Measurements from ENCODE around the gene MYO1B. TPM values are rescaled to one million over a fixed set of nuclear protein-coding genes. Genes with fewer than 3 reads are reported as not detected.

MYO1B gene
- total RNA-seq, 6 experiments from 2014 or later: 214 to 254 (median 236) TPM

DNA sequence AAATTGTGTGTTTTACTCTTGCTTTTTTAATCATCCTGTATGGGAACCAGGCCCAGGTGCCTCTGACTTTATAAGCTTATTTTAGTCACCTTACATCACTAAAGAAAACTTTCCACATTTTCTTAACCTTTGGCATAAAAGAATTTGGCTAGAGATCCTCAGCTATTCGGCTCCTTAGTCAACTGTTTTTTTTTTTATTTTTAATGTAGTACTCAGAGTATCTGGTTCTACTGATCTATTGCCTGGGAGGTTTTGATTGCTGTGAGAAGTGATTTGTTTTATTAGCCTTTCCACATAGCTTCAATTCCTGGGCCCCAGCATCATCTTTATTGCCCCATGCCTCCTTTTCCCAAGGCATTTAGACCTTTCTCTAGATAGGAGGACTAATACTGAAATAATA is 121.0 kb downstream of the MYO1B start:
- H3K4me3 Mint-ChIP-seq: peak overlapping the region; percentile 20
- peak; percentile 81 for DNase-seq
- TF ChIP-seq, protein P1, sequence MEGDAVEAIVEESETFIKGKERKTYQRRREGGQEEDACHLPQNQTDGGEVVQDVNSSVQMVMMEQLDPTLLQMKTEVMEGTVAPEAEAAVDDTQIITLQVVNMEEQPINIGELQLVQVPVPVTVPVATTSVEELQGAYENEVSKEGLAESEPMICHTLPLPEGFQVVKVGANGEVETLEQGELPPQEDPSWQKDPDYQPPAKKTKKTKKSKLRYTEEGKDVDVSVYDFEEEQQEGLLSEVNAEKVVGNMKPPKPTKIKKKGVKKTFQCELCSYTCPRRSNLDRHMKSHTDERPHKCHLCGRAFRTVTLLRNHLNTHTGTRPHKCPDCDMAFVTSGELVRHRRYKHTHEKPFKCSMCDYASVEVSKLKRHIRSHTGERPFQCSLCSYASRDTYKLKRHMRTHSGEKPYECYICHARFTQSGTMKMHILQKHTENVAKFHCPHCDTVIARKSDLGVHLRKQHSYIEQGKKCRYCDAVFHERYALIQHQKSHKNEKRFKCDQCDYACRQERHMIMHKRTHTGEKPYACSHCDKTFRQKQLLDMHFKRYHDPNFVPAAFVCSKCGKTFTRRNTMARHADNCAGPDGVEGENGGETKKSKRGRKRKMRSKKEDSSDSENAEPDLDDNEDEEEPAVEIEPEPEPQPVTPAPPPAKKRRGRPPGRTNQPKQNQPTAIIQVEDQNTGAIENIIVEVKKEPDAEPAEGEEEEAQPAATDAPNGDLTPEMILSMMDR (IDR thresholded peaks at IDR 0.05): no peak
- H3K36me3 Mint-ChIP-seq (ENCODE audit: low read depth): peaks cover 67% of the 10 kb centered on the region
- H3K27ac Mint-ChIP-seq: peak overlapping the region; percentile 85
- H3K4me1 Mint-ChIP-seq (ENCODE audit: low read depth): peaks cover 80% of the 10 kb centered on the region
- H3K27me3 Mint-ChIP-seq (ENCODE audit: insufficient read depth): peaks cover 15% of the 10 kb centered on the region
- no peaks in the 10 kb centered on the region for H3K9me3 Mint-ChIP-seq

DNA sequence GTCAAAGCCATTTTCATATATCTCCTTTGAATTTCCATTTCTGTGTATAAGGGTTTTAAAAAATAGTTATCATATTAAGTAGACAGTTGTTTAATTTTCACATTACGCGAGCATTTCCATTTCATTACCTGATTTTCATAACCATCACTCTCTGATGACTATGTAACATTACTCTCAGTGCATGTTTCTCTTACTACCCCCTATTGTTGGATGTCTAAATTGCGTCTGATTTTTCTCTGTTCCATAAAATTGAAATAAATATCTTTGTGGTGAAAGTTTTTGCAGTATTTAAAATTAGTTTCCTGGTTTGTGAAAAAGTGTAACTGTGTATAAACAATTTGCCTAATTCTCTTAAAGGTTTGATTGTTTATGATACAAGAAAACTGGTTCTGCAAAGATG is 123.8 kb downstream of the MYO1B start:
- peaks cover 15% of the 10 kb centered on the region for H3K27me3 Mint-ChIP-seq (ENCODE audit: insufficient read depth)
- peaks cover 68% of the 10 kb centered on the region for H3K4me1 Mint-ChIP-seq (ENCODE audit: low read depth)
- peak overlapping the region; percentile 85; the same call in 1 of the 2 replicates for H3K27ac Mint-ChIP-seq
- H3K4me3 Mint-ChIP-seq: no peak overlapping the region
- peak; percentile 19 for DNase-seq
- H3K36me3 Mint-ChIP-seq (ENCODE audit: low read depth): peaks cover 80% of the 10 kb centered on the region
- TF ChIP-seq, protein P1 (IDR thresholded peaks at IDR 0.05): peak; percentile 76
- no peaks in the 10 kb centered on the region for H3K9me3 Mint-ChIP-seq

DNA sequence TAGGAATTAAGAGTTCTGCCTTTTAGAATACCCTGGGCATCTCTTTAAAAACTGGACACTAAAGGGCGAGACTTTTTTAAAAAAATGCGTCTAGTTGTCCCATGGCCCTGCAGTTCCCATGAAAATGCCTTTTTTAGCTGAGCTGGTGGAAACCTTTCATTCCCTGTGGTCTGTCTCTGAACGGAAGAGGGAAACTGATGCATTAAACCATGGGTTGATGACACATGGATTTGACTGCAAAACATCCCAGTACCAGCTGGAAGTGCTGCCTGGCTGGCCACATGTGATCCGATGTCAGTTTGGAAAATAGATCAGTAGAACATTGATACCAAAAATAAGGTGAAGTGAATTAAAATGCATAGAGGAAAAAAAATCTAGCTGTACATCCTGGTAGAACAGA is 129.2 kb downstream of the MYO1B start:
- H3K27me3 Mint-ChIP-seq (ENCODE audit: insufficient read depth): peaks cover 3% of the 10 kb centered on the region
- peaks cover 69% of the 10 kb centered on the region for H3K4me1 Mint-ChIP-seq (ENCODE audit: low read depth)
- peaks cover 63% of the 10 kb centered on the region for H3K36me3 Mint-ChIP-seq (ENCODE audit: low read depth)
- peak overlapping the region; percentile 63 for H3K27ac Mint-ChIP-seq
- no peak for DNase-seq
- TF ChIP-seq, protein P1 (IDR thresholded peaks at IDR 0.05): no peak
- no peaks in the 10 kb centered on the region for H3K9me3 Mint-ChIP-seq
- no peak overlapping the region; the same call in 1 of the 2 replicates for H3K4me3 Mint-ChIP-seq

DNA sequence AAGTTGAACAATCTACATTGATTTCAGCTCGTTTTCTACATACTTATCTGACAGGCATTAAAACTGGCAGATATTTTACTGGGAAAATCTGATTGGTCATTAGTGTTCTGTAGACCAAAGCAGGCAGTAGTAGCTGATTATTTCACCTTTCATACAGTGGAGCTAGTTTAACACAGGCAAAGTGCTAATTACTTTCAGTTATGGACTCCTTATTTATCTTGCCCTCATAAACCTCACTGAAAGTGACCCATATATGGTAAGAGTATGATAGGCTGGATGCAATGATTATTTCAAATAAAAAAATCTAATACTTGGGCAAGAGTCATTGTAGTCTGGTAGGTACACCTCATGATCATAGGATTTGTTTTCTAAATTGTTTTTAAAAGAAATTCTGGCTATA is 129.7 kb downstream of the MYO1B start:
- no peak overlapping the region; the same call in 1 of the 2 replicates for H3K27ac Mint-ChIP-seq
- H3K27me3 Mint-ChIP-seq (ENCODE audit: insufficient read depth): peaks cover 4% of the 10 kb centered on the region
- TF ChIP-seq, protein P1 (IDR thresholded peaks at IDR 0.05): no peak
- peaks cover 66% of the 10 kb centered on the region for H3K36me3 Mint-ChIP-seq (ENCODE audit: low read depth)
- DNase-seq: no peak
- peaks cover 74% of the 10 kb centered on the region for H3K4me1 Mint-ChIP-seq (ENCODE audit: low read depth)
- H3K9me3 Mint-ChIP-seq: no peaks in the 10 kb centered on the region
- no peak overlapping the region for H3K4me3 Mint-ChIP-seq

DNA sequence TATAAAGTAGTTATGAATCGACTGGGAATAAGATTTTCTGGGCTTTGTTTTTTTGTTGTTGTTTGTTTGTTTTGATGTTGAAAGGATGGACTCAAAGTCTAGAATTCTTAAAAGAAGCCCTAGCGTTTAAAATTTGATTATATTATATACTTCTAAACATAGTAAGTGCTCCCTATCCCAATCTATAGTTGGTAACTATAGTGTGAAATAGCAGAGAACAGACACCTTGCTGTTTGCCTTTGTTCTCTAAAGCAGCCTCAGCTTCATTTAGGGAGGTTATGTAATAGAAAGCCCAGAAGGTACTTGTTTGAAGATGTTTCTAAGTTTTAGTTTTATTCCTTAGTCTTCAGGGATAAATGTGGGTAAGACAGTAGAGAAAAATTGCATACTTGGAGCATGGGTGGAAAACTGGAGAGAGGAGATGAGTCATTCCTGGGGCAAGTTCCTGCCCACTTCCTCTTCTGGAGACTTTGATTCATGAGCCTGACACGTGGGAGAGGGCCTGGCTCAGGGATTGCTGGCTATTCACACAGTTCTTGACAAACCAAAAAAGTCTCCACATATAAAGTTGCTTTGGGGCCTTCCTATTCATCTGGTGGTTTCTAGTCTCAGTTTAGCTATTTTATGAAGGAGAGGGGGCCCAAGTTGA is 131.9 kb downstream of the MYO1B start:
- Mint-ChIP-seq H3K4me3 (peak overlapping the region; percentile 68), H3K27me3 (ENCODE audit: insufficient read depth) (peaks cover 11% of the 10 kb centered on the region), H3K27ac (peak overlapping the region; percentile 79), H3K9me3 (no peaks in the 10 kb centered on the region), H3K4me1 (ENCODE audit: low read depth) (peaks cover 83% of the 10 kb centered on the region), H3K36me3 (ENCODE audit: low read depth) (peaks cover 63% of the 10 kb centered on the region)
- peak; percentile 89 for DNase-seq
- TF ChIP-seq, protein P1 (IDR thresholded peaks at IDR 0.05): no peak

Measured in HFFc6 (cell line).